ENCODE results near the gene TRIP4.

GRCh38 chr15:64459066-64459781, 71.6 kb downstream of the TRIP4 start:
- TF ChIP-seq EP300 (IDR thresholded peaks at IDR 0.05) (no peak), CTCF (IDR thresholded peaks at IDR 0.05) (no peak)

Measured in tibial nerve (tissue), 4 donors.